ENCODE results near the gene TIMM10B.

- no peak for TF ChIP-seq POLR2AphosphoS5 (IDR thresholded peaks at IDR 0.05)
- no peak for TF ChIP-seq EZH2 (IDR thresholded peaks at IDR 0.05; ENCODE audit: borderline replicate concordance, insufficient read depth, low read length, poor library complexity, severe bottlenecking)
- TF ChIP-seq, protein P1, sequence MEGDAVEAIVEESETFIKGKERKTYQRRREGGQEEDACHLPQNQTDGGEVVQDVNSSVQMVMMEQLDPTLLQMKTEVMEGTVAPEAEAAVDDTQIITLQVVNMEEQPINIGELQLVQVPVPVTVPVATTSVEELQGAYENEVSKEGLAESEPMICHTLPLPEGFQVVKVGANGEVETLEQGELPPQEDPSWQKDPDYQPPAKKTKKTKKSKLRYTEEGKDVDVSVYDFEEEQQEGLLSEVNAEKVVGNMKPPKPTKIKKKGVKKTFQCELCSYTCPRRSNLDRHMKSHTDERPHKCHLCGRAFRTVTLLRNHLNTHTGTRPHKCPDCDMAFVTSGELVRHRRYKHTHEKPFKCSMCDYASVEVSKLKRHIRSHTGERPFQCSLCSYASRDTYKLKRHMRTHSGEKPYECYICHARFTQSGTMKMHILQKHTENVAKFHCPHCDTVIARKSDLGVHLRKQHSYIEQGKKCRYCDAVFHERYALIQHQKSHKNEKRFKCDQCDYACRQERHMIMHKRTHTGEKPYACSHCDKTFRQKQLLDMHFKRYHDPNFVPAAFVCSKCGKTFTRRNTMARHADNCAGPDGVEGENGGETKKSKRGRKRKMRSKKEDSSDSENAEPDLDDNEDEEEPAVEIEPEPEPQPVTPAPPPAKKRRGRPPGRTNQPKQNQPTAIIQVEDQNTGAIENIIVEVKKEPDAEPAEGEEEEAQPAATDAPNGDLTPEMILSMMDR (IDR thresholded peaks at IDR 0.05; ENCODE audit: poor library complexity, severe bottlenecking), result no peak
- TF ChIP-seq, protein P2, sequence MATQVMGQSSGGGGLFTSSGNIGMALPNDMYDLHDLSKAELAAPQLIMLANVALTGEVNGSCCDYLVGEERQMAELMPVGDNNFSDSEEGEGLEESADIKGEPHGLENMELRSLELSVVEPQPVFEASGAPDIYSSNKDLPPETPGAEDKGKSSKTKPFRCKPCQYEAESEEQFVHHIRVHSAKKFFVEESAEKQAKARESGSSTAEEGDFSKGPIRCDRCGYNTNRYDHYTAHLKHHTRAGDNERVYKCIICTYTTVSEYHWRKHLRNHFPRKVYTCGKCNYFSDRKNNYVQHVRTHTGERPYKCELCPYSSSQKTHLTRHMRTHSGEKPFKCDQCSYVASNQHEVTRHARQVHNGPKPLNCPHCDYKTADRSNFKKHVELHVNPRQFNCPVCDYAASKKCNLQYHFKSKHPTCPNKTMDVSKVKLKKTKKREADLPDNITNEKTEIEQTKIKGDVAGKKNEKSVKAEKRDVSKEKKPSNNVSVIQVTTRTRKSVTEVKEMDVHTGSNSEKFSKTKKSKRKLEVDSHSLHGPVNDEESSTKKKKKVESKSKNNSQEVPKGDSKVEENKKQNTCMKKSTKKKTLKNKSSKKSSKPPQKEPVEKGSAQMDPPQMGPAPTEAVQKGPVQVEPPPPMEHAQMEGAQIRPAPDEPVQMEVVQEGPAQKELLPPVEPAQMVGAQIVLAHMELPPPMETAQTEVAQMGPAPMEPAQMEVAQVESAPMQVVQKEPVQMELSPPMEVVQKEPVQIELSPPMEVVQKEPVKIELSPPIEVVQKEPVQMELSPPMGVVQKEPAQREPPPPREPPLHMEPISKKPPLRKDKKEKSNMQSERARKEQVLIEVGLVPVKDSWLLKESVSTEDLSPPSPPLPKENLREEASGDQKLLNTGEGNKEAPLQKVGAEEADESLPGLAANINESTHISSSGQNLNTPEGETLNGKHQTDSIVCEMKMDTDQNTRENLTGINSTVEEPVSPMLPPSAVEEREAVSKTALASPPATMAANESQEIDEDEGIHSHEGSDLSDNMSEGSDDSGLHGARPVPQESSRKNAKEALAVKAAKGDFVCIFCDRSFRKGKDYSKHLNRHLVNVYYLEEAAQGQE (IDR thresholded peaks at IDR 0.05; ENCODE audit: borderline replicate concordance), result no peak
- no peak for TF ChIP-seq RAD21 (conservative IDR thresholded peaks at IDR 0.05)
- TF ChIP-seq SMC3 (conservative IDR thresholded peaks at IDR 0.05; ENCODE audit: poor library complexity), result no peak
- no peak for TF ChIP-seq MXI1 (conservative IDR thresholded peaks at IDR 0.05; ENCODE audit: poor library complexity, severe bottlenecking)
Measured at GRCh38 chr11:6488342-6488741, 7.0 kb downstream of the TIMM10B start.

Measured in neural cell (in vitro differentiated cells).